GM23248 (cell line): Measurements from ENCODE around the gene RNF145. TPM values are rescaled to one million over a fixed set of nuclear protein-coding genes. Genes with fewer than 3 reads are reported as not detected.
A peak's percentile ranks its signal among the peaks of the same experiment; 100 is the strongest.

ENCODE experiments used
- DNase-seq: peaks from one replicate; pipeline ENCODE4 v3.0.0-alpha.2; 2015
- H2AFZ ChIP-seq: fragments of 200-600 bp; sonication (generic); 2 replicates; pipeline ENCODE4 v1.6.1; 2016; ENCODE audit warnings: antibody characterized with exemption
- H3F3A ChIP-seq: fragments of 200-600 bp; sonication (generic); 2 replicates; pipeline ENCODE4 v1.6.1; 2016; ENCODE audit warnings: mild to moderate bottlenecking, antibody characterized with exemption, mixed run types; ENCODE audit not compliant: insufficient read depth
- H3K27ac ChIP-seq: fragments of 200-600 bp; sonication (generic); 2 replicates; pipeline ENCODE4 v1.5.1; 2016; ENCODE audit warnings: mild to moderate bottlenecking
- H3K27me3 ChIP-seq: fragments of 200-600 bp; sonication (generic); replicated peaks from 2 replicates; pipeline ENCODE4 v1.6.1; 2016; ENCODE audit warnings: mild to moderate bottlenecking; ENCODE audit not compliant: insufficient read depth
- H3K36me3 ChIP-seq: fragments of 200-600 bp; sonication (generic); 2 replicates; pipeline ENCODE4 v1.6.1; 2016; ENCODE audit warnings: low read depth, mild to moderate bottlenecking
- H3K4me1 ChIP-seq: fragments of 200-600 bp; sonication (generic); 2 replicates; pipeline ENCODE4 v1.6.1; 2016; ENCODE audit warnings: mild to moderate bottlenecking; ENCODE audit not compliant: insufficient read depth
- H3K4me2 ChIP-seq: fragments of 200-600 bp; sonication (generic); one replicate; pipeline ENCODE4 v1.6.1; 2016; ENCODE audit warnings: mild to moderate bottlenecking; ENCODE audit not compliant: unreplicated experiment
- H3K4me3 ChIP-seq: fragments of 200-600 bp; sonication (generic); 2 replicates; pipeline ENCODE4 v1.5.1; 2016; ENCODE audit warnings: mild to moderate bottlenecking
- H3K79me2 ChIP-seq: fragments of 200-600 bp; sonication (generic); 2 replicates; pipeline ENCODE4 v1.6.1; 2016; ENCODE audit warnings: mild to moderate bottlenecking; ENCODE audit not compliant: insufficient read depth
- H3K9ac ChIP-seq: fragments of 200-600 bp; sonication (generic); 2 replicates; pipeline ENCODE4 v1.6.1; 2016; ENCODE audit warnings: mild to moderate bottlenecking
- H3K9me2 ChIP-seq: fragments of 200-600 bp; sonication (generic); 2 replicates; pipeline ENCODE4 v1.6.1; 2016; ENCODE audit warnings: mixed run types, mild to moderate bottlenecking, moderate library complexity; ENCODE audit not compliant: insufficient read depth
- H3K9me3 ChIP-seq: fragments of 200-600 bp; sonication (generic); one replicate; pipeline ENCODE4 v1.6.1; 2017; ENCODE audit warnings: low read depth
- H4K20me1 ChIP-seq: fragments of 200-600 bp; sonication (generic); 2 replicates; pipeline ENCODE4 v1.6.0; 2016; ENCODE audit not compliant: insufficient read depth
- EZH2 ChIP-seq: fragments of 200-600 bp; sonication (generic); IDR thresholded peaks from 2 replicates; pipeline ENCODE4 v1.6.1; 2018; ENCODE audit warnings: antibody characterized with exemption, mild to moderate bottlenecking; ENCODE audit not compliant: insufficient read depth, poor library complexity, severe bottlenecking
- EZH2phosphoT487 ChIP-seq: fragments of 200-600 bp; sonication (generic); IDR thresholded peaks from 2 replicates; pipeline ENCODE4 v1.6.1; 2018; ENCODE audit warnings: antibody characterized with exemption, moderate library complexity, mild to moderate bottlenecking, low read depth; ENCODE audit not compliant: insufficient read depth
- WGBS, 2 experiments: methylation state at CpG; one replicate each; pipeline ENCODE4 v1.1.6; 2015 to 2017; ENCODE audit warnings: low lambda C conversion rate in 2 of 2, low coverage in 1 of 2; ENCODE audit errors: missing lambda C conversion rate in 2 of 2; 5-methylcytosine and 5-hydroxymethylcytosine counted together
- in situ Hi-C: fragments of 300-500 bp; cut with MboI; formaldehyde crosslinking; loops from 2 replicates; pipeline ENCODE4 v1.15.0; 2020
- polyA plus RNA-seq: library from polyadenylated mRNA; unstranded; fragments of >200 nt; fragmentation: Nextera tagmentation; extraction: Ambion mirVana; gene quantifications from 2 replicates; pipeline ENCODE4 v1.2.1, GENCODE V29; 2016
- total RNA-seq: library from RNA; depleted of rRNA; stranded (reverse); fragments of >200 nt; shearing (Covaris generic); gene quantifications from 2 replicates; pipeline ENCODE4 v1.2.3, GENCODE V29; 2014

RNF145 gene
- total and polyA plus RNA-seq, 2 experiments from 2014 or later: 9.2 to 38.7 TPM

DNA sequence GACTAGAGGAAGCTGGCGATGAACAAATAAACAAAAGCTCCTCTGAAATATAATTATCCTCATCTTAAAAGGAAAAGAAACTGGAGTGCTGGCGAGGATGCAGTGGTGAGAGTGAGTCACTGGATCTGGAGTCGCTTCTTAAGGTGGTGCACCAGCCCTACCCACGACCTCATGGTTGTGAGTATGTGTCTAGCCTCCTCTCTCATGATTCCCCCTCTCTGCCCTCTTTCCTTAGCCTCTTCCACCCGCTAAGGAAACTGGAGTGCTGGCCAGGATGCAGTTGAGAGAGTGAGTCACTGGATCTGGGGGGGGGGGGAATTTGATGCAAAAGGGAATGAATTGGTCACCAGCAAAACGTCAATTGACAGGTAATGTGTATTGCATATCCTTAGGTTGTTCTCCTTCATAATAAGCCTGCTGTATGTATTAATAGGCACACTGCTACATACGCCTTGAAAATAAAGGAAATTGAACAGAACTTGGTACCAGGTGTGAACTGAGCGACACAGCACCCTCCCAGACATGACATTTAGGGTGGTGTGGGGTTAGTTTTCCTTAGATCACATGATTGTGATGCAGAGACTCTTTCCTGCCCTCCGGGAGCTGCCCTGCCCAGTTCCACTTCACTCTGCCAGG, 73.3 kb downstream of the RNF145 start:
- 26 to 31% methylated on average over 9 of the region's 9 CpGs for WGBS, 2 experiments

DNA sequence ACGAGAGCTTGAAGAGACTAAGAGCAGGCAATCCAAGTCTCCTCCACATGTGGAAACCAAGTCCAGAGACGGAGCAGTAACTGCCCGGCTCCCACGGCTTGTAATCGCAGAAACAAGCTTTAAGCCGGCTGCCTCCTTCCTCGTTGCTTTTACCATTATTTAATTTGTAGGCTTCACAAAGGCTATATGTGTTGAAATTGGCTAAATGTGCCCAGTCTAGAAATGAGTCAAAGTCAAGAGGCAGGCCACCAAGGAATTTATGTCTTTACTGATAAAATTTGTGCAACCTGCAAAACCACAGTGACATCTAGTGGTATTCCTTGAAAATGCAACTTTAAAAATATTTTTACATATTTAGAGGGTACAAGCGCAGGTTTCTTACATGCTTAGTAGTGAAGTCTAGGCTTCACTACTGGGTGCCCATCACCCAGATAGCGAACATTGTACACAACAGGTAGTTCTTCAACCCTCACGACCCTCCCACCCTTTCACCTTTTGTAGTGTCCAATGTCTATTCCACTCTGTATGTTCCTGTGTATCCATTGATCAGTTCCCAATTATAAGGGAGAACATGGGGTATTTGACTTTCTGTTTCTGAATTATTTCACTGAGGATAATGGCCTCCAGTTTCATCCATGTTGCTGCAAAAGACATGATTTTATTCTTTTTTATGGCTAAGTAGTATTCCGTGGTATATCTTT, 76.2 kb downstream of the RNF145 start:
- Histone ChIP-seq H3K4me3 (peak overlapping the region; percentile 41), H3K9me3 (no peaks in the 10 kb centered on the region), H3K27me3 (no peaks in the 10 kb centered on the region), H3K9me2 (no peaks in the 10 kb centered on the region), H3K79me2 (no peaks in the 10 kb centered on the region), H3K4me1 (peaks cover 14% of the 10 kb centered on the region), H4K20me1 (no peaks in the 10 kb centered on the region), H3K9ac (peak overlapping the region; percentile 47), H2AFZ (peak overlapping the region; percentile 64), H3K27ac (peak overlapping the region; percentile 48), H3K4me2 (peak overlapping the region; percentile 73), H3K36me3 (no peaks in the 10 kb centered on the region), H3F3A (peaks cover 16% of the 10 kb centered on the region; the same call in 1 of the 2 replicates)
- in situ Hi-C loops: loop anchor here (25.0 kb wide), 1 partner anchor 1321 kb away; no protein-coding TSS in a partner anchor
- WGBS, 2 experiments: 11 to 13% methylated on average over 11 of the region's 11 CpGs
- peak; percentile 90 for DNase-seq
- no peak for TF ChIP-seq EZH2
- no peak for TF ChIP-seq EZH2phosphoT487

More for the DNA sequence above, 73.3 kb downstream of the RNF145 start:
- Histone ChIP-seq H3K27ac (no peak overlapping the region), H4K20me1 (no peaks in the 10 kb centered on the region), H3K4me1 (peaks cover 14% of the 10 kb centered on the region), H3K9ac (no peak overlapping the region), H3K4me3 (peak overlapping the region; percentile 17; the same call in 1 of the 2 replicates), H3F3A (peaks cover 16% of the 10 kb centered on the region; the same call in 1 of the 2 replicates), H3K79me2 (no peaks in the 10 kb centered on the region), H2AFZ (no peak overlapping the region), H3K36me3 (no peaks in the 10 kb centered on the region), H3K4me2 (peak overlapping the region; percentile 63), H3K27me3 (no peaks in the 10 kb centered on the region), H3K9me3 (no peaks in the 10 kb centered on the region), H3K9me2 (no peaks in the 10 kb centered on the region)
- no peak for TF ChIP-seq EZH2phosphoT487
- in situ Hi-C loops: loop anchor here (25.0 kb wide), 1 partner anchor 1324 kb away; no protein-coding TSS in a partner anchor
- peak; percentile 87 for DNase-seq

DNA sequence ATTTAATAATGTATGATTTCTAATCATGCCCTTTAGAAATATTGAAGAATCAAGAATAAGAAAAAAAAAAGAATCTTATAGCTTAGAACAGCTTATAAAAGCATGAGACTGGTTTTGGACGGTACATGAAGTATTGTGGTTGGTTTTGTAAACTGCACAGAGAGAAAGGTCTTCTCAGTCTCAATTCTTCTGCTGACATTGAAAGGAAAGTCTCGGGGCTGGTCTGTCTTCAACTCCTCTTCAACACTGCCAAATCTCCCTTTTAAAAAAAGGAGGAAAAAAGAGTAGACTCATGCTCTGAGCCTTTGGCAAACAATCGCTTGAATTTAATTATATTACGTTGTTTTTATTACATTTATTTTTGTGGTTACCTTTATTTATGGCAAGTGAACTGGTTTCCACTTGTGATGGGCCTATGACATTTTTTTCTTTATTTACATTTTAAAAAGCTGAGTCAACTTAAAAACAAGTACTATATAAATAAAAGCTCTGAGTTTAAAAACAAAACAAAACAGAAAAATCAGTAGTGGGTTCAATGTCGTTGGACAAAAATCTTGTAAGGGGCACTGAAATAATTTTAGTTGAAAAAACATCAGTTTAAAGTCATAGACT, 76.8 kb downstream of the RNF145 start:
- H3K9me2 ChIP-seq: no peaks in the 10 kb centered on the region
- H3K27ac ChIP-seq: peak overlapping the region; percentile 48
- H3K4me2 ChIP-seq: peak overlapping the region; percentile 73
- in situ Hi-C loops: loop anchor here (25.0 kb wide), 1 partner anchor 1320 kb away; no protein-coding TSS in a partner anchor
- H3F3A ChIP-seq: peaks cover 16% of the 10 kb centered on the region; the same call in 1 of the 2 replicates
- peak overlapping the region; percentile 47 for H3K9ac ChIP-seq
- H3K4me1 ChIP-seq: peaks cover 14% of the 10 kb centered on the region
- no peak for TF ChIP-seq EZH2phosphoT487
- H3K27me3 ChIP-seq: no peaks in the 10 kb centered on the region
- H2AFZ ChIP-seq: peak overlapping the region; percentile 64
- H3K36me3 ChIP-seq: no peaks in the 10 kb centered on the region
- peak overlapping the region; percentile 41 for H3K4me3 ChIP-seq
- 28 to 35% methylated on average over 5 of the region's 5 CpGs for WGBS, 2 experiments
- H3K79me2 ChIP-seq: no peaks in the 10 kb centered on the region
- peak; percentile 10 for DNase-seq
- no peaks in the 10 kb centered on the region for H3K9me3 ChIP-seq
- H4K20me1 ChIP-seq: no peaks in the 10 kb centered on the region

DNA sequence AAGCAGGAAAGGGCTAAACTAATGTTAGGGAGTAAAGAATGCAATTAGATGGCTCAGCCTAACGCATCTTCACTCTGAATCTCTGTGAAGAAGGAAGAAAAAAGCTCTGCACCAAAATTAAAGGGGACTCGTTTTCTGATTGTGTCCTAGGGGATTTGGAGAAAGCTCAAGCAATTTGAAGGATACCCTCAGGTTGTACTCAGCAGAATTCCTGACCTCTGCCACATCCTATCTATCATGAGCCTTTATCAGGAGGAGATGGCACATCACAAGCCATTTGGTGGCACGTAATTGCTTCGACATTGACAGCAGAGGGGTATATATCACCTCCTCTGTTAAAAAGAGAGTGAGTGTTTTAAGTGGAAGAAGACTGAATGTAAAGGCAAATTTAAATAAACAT, 77.4 kb downstream of the RNF145 start:
- Histone ChIP-seq H3F3A (peaks cover 16% of the 10 kb centered on the region; the same call in 1 of the 2 replicates), H3K36me3 (no peaks in the 10 kb centered on the region), H3K79me2 (no peaks in the 10 kb centered on the region), H3K27me3 (no peaks in the 10 kb centered on the region), H3K4me1 (peaks cover 14% of the 10 kb centered on the region), H2AFZ (no peak overlapping the region), H3K27ac (no peak overlapping the region), H3K9me2 (no peaks in the 10 kb centered on the region), H3K4me2 (no peak overlapping the region), H3K4me3 (no peak overlapping the region), H3K9ac (no peak overlapping the region), H4K20me1 (no peaks in the 10 kb centered on the region), H3K9me3 (no peaks in the 10 kb centered on the region)
- TF ChIP-seq EZH2 (no peak), EZH2phosphoT487 (no peak)
- WGBS, 2 experiments: 94 to 96% methylated on average over 4 of the region's 4 CpGs
- no peak for DNase-seq
- in situ Hi-C loops: loop anchor here (25.0 kb wide), 1 partner anchor 1320 kb away; no protein-coding TSS in a partner anchor
